Prostate gland (tissue), 2 donors: ENCODE results near the gene ENOX2. TPM values are rescaled to one million over a fixed set of nuclear protein-coding genes. Genes with fewer than 3 reads are reported as not detected.

Experiments used
- DNase-seq: peaks from one replicate; pipeline ENCODE4 v3.0.0-alpha.2; 2019; ENCODE audit warnings: low spot score
- H3K27ac ChIP-seq, 2 donors: fragments of 200-600 bp; sonication (generic); 2 replicates each; pipeline ENCODE4 v1.5.1; 2017 to 2019
- H3K27me3 ChIP-seq: fragments of 200-600 bp; sonication (generic); replicated peaks from 2 replicates; pipeline ENCODE4 v1.5.1; 2019; ENCODE audit not compliant: insufficient read depth
- H3K36me3 ChIP-seq, 2 donors: fragments of 200-600 bp; sonication (generic); 1 replicate in 1 of 2; 2 replicates in 1 of 2; pipeline versions ENCODE4 v1.5.1 to v1.8.1; 2017 to 2019
- H3K4me1 ChIP-seq: fragments of 200-600 bp; sonication (generic); replicated peaks from 2 replicates; pipeline ENCODE4 v1.5.1; 2019
- H3K4me3 ChIP-seq, 2 donors: fragments of 200-600 bp; sonication (generic); 2 replicates each; pipeline ENCODE4 v1.5.1; 2017 to 2019
- H3K9me3 ChIP-seq: fragments of 200-600 bp; sonication (generic); 2 replicates; pipeline ENCODE4 v1.5.1; 2017
- POLR2A ChIP-seq: fragments of 450-650 bp; IDR thresholded peaks from one replicate; pipeline ENCODE4 v1.6.1; 2016; ENCODE audit warnings: antibody characterized with exemption, mild to moderate bottlenecking
- POLR2AphosphoS5 ChIP-seq: sonication (generic); formaldehyde crosslinking; IDR thresholded peaks from one replicate; pipeline ENCODE4 v1.6.1; 2017; ENCODE audit warnings: antibody characterized with exemption
- WGBS: methylation state at CpG from one replicate; pipeline ENCODE4 v1.1.5; 2018; 5-methylcytosine and 5-hydroxymethylcytosine counted together
- intact Hi-C: fragments of 100-400 bp; cut with DNase I; formaldehyde crosslinking; loops from one replicate; pipeline ENCODE4 v1.14.2; 2022
- total RNA-seq, 2 donors: library from RNA; depleted of rRNA; stranded (reverse); fragments of >200 nt; gene quantifications; one replicate each; pipeline ENCODE4 v1.1.0, GENCODE V29; 2016
- TF ChIP-seq, protein P1 (sequence below), 4 experiments: fragments of 200-600 bp in 2 of 4; fragments of 450-650 bp in 2 of 4; sonication (generic) in 2 of 4; IDR thresholded peaks; 1 replicate in 3 of 4; 2 replicates in 1 of 4; pipeline ENCODE4 v1.5.1; 2016 to 2019; ENCODE audit warnings: antibody characterized with exemption in 4 of 4, mild to moderate bottlenecking in 2 of 4, moderate library complexity in 2 of 4

The ENOX2 gene
- total RNA-seq, 2 donors from 2014 or later: 21.6 to 27.5 TPM

DNA sequence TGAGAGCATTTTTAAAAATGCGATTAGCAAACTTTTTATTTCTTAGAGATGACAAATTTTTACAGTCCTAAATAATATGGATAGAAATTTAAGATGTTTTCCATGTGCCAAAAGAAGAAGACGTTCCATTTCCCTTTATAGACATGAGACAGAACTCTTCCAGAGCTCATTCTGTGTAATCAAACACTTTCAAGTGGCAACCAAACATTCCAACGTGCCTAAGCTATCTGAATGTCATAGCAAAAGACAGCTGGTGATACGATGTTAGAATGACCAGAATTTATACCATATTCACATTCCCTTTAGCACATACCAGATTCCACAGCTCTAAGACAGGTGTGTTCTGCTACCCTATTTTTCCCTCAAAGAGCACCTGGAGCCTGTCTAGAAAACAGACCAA is 133.2 kb downstream of the ENOX2 start:
- 64% methylated on average over 4 of the region's 4 CpGs for WGBS
- H3K9me3 ChIP-seq: no peaks in the 10 kb centered on the region
- no peak overlapping the region for H3K27ac ChIP-seq
- no peaks in the 10 kb centered on the region for H3K27me3 ChIP-seq
- no peak for DNase-seq
- H3K4me3 ChIP-seq: no peak overlapping the region
- intact Hi-C loops: no loop called here
- no peaks in the 10 kb centered on the region for H3K4me1 ChIP-seq
- TF ChIP-seq, protein P1, sequence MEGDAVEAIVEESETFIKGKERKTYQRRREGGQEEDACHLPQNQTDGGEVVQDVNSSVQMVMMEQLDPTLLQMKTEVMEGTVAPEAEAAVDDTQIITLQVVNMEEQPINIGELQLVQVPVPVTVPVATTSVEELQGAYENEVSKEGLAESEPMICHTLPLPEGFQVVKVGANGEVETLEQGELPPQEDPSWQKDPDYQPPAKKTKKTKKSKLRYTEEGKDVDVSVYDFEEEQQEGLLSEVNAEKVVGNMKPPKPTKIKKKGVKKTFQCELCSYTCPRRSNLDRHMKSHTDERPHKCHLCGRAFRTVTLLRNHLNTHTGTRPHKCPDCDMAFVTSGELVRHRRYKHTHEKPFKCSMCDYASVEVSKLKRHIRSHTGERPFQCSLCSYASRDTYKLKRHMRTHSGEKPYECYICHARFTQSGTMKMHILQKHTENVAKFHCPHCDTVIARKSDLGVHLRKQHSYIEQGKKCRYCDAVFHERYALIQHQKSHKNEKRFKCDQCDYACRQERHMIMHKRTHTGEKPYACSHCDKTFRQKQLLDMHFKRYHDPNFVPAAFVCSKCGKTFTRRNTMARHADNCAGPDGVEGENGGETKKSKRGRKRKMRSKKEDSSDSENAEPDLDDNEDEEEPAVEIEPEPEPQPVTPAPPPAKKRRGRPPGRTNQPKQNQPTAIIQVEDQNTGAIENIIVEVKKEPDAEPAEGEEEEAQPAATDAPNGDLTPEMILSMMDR (IDR thresholded peaks at IDR 0.05): no peak
- no peak for TF ChIP-seq POLR2AphosphoS5
- TF ChIP-seq POLR2A: no peak
- no peaks in the 10 kb centered on the region for H3K36me3 ChIP-seq

- Histone ChIP-seq H3K9me3 (no peaks in the 10 kb centered on the region), H3K4me1 (no peaks in the 10 kb centered on the region), H3K36me3 (no peaks in the 10 kb centered on the region), H3K27me3 (no peaks in the 10 kb centered on the region), H3K4me3 (no peak overlapping the region), H3K27ac (no peak overlapping the region)
- WGBS: 96% methylated on average over 1 of the region's 1 CpG
- no peak for TF ChIP-seq POLR2A
- no peak for TF ChIP-seq POLR2AphosphoS5
- TF ChIP-seq, protein P1 (IDR thresholded peaks at IDR 0.05): no peak
- intact Hi-C loops: no loop called here
- no peak for DNase-seq
Observed at GRCh38 chrX:130758072-130758471, 144.9 kb downstream of the ENOX2 start.

- intact Hi-C loops: no loop called here
- Histone ChIP-seq H3K27me3 (no peaks in the 10 kb centered on the region), H3K36me3 (no peaks in the 10 kb centered on the region), H3K9me3 (no peaks in the 10 kb centered on the region), H3K27ac (no peak overlapping the region), H3K4me3 (no peak overlapping the region), H3K4me1 (no peaks in the 10 kb centered on the region)
- no peak for DNase-seq
- no peak for TF ChIP-seq POLR2A
- TF ChIP-seq, protein P1 (IDR thresholded peaks at IDR 0.05): no peak
- no peak for TF ChIP-seq POLR2AphosphoS5
- 70% methylated on average over 4 of the region's 4 CpGs for WGBS
Observed at GRCh38 chrX:130756233-130756632, 146.8 kb downstream of the ENOX2 start.

DNA sequence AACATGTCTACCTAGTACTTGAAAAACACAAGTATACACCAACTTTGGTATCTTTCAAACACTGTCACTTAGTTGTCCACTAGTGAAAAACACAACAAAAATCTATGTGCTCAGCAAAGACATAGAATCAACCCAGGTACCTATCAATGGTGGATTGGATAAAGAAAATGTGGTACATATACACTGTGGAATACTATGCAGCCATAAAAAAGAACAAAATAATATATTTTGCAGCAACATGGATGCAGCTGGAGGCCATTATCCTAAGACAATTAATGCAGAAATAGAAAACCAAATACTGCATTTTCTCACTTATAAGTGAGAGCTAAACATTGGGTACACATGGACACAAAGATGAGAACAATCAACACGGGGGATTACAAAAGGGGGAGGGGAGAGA is 148.7 kb downstream of the ENOX2 start:
- no peak for DNase-seq
- H3K27ac ChIP-seq: no peak overlapping the region

More for the DNA sequence above, 148.7 kb downstream of the ENOX2 start:
- Histone ChIP-seq H3K36me3 (no peaks in the 10 kb centered on the region), H3K27me3 (no peaks in the 10 kb centered on the region), H3K4me3 (no peak overlapping the region), H3K4me1 (no peaks in the 10 kb centered on the region), H3K9me3 (no peaks in the 10 kb centered on the region)
- intact Hi-C loops: no loop called here
- TF ChIP-seq POLR2AphosphoS5 (no peak), POLR2A (no peak)
- TF ChIP-seq, protein P1 (IDR thresholded peaks at IDR 0.05): no peak
- 100% methylated on average over 1 of the region's 1 CpG for WGBS
